Stimulated activated CD8-positive, alpha-beta memory T cell treated with anti-CD3 and anti-CD28 coated beads, Interleukin-12 subunit alpha, Interleukin-12 subunit beta, amount 100 ng/mL, for 4 hours (primary cell): ENCODE data around the gene IFITM10.

Source experiments
- DNase-seq: peaks from one replicate; pipeline ENCODE4 v3.0.0-alpha.2; 2020; ENCODE audit warnings: low read depth

Gene IFITM10

GRCh38 chr11:1751531-1751921, 1.1 kb upstream of the IFITM10 start:
- no peak for DNase-seq

- DNase-seq = no peak
These were observed 590 bp upstream of the IFITM10 start for GRCh38 chr11:1750840-1751530.

DNA sequence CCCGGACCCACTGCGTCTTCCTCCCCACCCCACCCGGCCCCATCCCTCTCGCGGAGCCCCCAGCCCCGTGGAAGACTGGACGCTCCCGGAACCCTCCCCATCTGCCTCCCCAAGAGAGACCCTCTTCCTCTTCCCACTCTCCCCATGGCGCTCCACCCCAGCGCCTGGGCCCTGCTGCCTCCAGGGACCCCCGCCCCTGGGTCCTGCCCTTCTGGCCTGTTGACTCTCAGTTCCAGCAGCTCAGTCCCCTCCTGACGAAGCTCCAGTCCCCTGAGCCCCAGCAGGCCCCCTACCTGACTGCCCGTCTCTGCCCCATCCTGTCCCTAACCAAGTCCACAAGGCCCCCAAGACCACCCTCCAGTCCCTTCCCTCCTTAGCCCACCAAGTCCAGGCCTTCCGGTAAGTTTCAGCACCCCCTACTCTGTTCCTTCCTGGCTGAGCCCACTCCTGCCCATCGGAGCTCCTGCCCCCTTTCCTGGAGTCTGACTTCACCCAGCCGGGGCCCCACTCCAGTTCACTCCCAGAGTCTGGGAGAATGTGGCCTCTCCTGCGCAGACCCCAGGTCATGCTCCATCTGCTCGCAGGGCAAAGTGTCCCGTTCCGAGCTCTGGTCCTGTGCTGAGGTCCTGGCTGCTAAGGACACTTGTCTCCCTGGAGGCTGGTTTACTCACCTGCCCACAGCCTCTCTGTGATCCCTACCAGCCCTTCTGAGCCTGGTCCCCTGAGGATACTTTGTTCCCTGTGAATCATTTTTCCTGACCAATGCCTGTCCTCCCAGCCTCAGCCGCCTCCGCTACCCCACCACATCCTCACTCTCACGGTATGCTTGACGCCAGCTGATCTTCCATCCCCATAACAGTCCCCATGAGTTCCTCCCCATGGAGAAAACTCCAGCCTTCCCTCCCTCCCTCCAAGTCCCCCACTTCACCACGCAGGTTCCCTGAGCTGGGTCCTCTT, 722 bp downstream of the IFITM10 start:
- DNase-seq = no peak

GRCh38 chr11:1748636-1749394, 1.6 kb downstream of the IFITM10 start:
- DNase-seq = no peak

GRCh38 chr11:1747753-1748635, 2.4 kb downstream of the IFITM10 start:
- DNase-seq = no peak

DNA sequence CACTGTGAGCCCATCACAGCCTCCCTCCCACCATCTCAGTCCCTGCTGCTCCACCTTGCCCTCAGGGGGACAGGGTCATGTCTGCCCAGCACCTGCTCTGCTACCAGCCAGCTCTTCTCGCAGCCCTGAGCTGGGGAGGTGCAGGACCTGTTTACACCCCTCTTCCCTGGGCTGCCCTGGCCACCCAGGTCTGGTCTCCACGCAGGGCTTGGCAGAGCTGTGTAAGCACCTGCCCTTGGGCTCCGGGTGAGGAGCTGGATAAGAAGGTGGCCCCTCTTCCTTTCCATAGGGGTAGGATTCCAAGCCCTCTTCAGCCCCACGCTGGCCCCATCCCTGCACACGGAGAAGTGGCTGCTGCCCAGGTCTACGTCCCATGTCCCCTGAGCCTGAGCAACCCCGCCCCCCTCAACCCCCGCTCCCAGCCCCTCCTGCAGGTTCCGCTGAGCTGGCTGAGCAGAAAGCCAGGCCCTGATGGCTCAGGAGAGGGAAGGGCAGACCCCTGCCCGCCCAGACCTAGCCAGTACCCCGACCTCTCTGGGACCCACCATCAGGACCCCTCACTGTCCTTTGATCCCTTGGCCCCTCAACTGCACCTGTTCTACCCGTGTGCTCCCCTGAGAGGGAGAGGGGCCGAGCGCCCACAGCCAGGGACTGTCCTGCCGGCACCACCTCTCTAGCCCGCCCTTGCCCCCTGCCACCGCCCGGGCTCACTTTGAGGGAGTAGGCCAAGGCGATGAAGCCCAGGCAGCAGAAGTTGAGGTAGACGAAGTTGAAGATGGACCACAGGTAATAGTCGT, 3.2 kb downstream of the IFITM10 start:
- no peak for DNase-seq

GRCh38 chr11:1746511-1746931, 3.9 kb downstream of the IFITM10 start:
- DNase-seq = no peak

DNA sequence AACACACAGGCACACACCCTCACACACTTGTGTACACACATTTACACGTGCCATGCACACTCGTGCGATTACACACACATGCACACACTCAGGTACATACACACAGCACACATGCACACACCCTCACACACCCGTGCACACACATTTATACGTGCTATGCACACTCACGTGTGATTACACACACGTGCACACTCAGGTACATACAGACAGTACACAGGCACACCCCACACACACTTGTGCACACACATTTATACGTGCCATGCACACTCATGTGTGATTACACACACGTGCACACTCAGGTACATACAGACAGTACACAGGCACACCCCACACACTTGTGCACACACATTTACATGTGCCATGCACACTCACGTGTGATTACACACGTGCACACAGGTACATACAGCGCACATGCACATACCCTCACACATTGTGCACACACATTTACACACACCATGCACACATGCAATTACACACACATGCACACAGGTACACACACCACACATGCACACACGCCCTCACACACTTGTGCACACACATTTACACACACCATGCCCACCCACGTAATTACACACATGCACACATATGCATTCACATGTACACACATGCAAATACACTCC, 4.6 kb downstream of the IFITM10 start:
- DNase-seq = no peak

DNA sequence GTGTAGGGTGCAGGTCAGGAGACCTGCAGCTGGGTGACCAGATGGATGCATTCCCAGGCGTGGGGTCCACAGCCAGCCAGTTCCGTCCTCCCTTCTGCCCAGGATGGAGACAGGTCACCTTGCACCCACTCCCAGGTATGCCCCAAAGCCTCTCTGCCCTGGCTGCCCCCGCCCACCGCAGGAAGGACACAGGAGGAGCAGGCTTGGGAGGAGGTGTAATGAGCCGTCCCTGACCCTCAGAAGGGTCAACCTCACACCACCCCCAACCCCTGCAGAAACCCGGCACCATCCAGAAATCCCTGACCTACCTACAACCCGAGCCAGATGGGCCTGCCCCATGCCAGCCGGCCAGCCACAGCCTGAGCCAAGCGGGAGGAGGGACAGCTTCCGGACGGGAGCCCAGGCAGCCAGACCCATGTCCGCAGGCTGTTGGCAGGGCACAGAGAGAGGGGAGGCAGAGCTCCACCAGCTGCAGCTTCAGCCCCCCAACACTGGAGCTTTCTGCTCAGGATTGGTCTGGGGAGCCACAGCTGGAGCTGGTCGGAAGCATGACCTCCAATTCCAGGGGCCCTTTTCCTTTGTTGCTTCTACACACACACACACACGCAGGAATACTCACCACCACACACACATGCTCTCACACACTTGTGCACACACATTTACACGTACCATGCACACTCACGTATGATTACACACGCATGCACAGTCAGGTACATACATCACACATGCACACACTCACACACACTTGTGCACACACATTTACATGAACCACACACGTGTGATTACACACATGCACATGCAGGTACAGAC, 5.3 kb downstream of the IFITM10 start:
- no peak for DNase-seq

- no peak for DNase-seq
These were observed 6.1 kb downstream of the IFITM10 start for GRCh38 chr11:1744137-1744886.

GRCh38 chr11:1743585-1744136, 6.7 kb downstream of the IFITM10 start:
- no peak for DNase-seq

DNA sequence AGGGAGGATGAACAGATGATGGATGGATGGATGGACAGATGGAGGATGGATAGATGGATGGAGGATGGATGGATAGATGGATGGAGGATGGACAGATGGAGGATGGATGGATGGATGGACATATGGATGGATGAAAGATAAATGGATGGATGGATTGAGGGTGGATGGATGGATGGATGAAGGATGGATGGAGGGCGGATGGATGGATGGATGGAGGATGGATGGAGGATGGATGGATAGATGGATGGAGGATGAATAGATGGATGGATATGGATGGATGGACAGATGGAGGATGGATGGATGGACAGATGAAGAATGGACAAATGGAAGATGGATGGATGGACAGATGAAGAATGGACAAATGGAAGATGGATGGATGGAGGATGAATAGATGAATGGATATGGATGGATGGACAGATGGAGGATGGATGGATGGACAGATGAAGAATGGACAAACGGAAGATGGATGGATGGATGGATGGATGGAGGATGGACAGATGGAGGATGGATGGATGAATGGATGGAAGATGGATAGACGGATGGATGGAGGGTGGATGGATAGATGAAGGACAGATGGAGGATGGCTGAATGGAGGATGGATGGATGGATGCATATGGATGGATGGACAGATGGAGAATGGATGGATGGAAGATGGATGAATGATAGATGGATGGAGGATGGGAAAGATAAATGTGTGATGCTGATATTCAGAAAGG, 7.4 kb downstream of the IFITM10 start:
- DNase-seq = no peak

GRCh38 chr11:1742371-1742770, 8.0 kb downstream of the IFITM10 start:
- no peak for DNase-seq

- no peak for DNase-seq
These were observed 8.7 kb downstream of the IFITM10 start for GRCh38 chr11:1741741-1742140.

DNA sequence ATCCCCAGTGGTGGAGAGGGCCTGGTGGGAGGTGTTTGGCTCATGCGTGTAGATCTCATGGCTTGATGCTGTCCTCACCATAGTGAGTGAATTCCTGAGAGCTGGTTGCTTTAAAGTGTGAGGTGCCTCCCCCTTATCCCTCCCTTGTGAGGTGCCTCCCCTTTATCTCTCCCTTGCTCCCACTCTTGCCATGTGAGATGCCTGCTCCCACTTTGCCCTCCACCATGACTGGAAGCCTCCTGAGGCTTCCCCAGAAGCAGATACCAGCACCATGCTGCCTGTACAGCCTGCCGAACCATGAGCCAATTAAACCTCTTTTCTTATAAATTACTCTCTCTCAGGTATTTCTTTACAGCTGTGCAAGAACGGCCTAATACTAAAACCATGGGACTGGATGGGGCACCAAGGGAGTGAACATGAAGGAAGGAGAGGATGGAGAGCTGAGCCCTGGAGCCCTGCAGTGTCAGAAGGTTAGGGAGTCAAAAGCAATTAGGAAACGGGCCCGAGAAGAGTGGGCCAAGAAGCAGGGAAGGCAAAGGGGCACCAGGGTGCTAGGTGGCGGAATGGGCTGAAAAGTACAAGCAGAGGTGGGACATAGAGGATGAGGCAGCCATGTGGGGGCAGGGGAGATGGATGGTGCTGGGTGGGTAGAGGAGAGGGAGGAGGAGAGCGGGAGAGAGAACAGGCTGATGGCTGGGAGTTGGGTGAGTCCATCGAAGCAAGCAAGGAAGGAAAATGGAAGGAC, 9.4 kb downstream of the IFITM10 start:
- no peak for DNase-seq

GRCh38 chr11:1739576-1739975, 10.8 kb downstream of the IFITM10 start:
- no peak for DNase-seq

- DNase-seq = no peak
These were observed 12.0 kb downstream of the IFITM10 start for GRCh38 chr11:1738380-1738779.
